ENCODE measurements around the gene BMERB1.
"Not testable (repeated sequence)": the region's sequence is repeated elsewhere in the genome, so short reads cannot be mapped to it uniquely, and the experiment has no call there.

BMERB1 gene

DNA sequence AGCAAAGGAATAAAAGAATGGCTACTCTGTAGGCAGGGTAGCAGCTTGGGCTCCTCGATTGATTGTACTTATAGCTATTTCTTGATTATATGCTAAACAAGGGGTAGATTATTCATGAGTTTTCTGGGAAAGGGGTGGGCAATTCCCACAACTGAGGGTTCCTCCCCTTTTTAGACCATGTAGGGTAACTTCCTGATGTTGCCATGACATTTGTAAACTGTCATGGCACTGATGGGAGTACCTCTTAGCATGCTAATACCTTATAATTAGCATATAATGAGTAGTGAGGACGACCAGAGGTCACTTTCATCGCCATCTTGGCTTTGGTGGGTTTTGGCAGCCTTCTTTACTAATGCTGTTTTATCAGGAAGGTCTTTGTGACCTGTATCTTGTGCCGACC lies 136.3 kb downstream of the BMERB1 start:
- not testable (repeated sequence) for DNase-seq

DNA sequence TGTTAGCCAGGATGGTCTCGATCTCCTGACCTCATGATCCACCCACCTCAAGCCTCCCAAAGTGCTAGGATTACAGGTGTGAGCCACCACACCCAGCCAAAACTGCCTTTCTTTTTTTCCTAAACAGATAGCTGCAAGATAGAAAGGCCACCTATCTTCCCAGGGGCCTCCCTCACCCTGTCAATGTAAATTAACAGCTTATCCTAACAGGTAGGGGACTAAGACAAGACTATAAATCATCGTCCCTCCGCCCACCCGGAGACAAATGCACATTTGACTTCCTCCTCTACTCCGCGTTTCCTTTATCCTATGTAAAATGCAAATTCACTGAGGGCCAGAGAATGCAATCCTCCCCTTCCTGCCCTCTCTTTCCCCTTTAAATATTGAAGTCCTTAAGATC lies 137.2 kb downstream of the BMERB1 start:
- DNase-seq, result no peak

DNA sequence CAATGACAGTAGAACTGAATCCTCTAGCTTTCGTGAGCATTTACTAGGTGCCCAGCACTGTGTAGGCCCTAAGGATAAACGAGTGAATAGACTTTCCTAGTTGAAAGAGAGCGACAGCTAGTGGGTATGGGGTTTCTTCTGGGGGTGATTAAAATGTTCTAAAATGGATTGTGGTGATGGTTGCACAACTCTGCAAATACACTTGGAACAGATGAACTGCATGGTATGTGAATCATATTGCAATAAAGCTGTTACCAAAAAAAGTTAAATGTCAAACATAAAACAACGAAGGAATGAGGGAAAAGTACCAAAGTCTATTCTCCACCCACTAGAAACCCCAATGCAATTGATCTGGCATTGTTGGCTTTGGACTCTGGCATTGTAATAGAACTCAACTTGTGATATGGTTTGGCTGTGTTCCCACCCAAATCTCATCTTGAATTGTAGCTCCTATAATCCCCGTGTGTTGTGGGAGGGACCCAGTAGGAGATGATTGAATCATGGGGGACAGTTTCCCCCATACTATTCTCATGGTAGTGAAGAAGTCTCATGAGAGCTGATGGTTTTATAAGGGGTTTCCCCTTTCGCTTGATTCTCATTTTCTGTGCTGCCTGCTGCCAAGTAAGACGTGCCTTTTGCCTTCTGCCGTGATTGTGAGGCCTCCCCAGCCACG lies 138.1 kb downstream of the BMERB1 start:
- DNase-seq, result no peak

DNA sequence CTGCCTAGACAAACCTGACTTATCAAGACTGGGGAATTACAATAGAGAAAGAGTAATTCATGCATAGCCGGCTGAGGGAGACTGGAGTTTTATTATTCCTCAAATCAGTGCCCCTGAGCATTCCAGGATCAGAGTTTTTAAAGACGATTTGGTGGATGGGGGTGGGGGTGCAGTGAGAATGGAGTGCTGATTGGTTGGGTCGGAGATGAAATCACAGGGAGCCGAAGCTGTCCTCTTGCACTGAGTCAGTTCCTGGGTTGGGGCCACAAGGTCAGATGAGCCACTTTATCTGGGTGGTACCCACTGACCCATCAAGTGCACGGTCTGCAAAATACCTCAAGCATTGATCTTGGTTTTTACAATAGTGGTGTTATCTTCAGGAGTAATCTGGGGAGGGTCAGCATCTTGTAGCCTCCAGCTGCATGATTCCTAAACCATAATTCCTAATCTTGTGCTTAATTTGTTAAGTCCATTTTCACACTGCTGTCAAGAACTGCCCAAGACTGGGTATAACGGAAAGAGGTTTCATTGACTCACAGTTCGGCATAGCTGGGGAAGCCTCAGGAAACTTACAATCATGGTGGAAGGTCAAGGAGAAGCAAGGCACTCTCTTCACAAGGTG lies 139.0 kb downstream of the BMERB1 start:
- no peak for DNase-seq

DNA sequence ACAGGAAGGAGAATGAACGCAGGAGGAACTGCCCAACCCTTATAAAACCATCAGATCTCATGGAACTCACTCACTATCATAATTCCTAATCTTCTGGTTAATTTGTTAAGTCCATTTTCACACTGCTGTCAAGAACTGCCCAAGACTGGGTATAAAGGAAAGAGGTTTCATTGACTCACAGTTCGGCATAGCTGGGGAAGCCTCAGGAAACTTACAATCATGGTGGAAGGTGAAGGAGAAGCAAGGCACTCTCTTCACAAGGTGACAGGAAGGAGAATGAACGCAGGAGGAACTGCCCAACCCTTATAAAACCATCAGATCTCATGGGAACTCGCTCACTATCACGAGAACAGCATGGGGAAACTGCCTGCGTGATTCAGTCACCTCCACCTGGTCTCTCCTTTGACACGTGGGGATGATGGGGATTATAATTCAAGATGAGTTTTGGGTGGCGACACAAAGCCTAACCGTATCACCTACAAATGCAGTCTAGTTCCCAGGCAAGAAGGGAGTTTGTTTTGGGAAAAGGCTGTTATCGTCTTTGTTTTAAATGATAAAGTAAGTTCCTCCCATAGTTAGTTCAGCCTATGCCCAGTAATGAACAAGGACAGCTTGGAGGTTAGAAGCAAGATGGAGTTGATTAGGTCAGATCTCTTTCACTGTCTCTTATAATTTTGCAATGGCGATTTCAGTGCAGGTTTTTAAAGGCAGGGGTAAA lies 139.7 kb downstream of the BMERB1 start:
- not testable (repeated sequence) for DNase-seq

DNA sequence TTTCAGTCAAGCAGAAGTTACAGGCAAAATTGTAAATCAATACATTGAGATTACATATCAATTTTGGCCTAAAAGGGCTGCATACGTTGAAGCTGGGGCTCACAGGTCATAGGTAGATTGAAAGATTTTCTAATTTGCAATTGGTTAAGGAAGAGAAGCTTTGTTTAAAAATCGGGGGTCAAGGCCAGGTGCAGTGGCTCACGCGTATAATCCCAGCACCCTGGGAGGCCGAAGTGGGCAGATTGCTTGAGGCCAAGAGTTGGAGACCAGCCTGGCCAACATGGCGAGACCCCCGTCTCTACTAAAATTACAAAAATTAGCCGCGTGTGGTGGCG lies 140.2 kb downstream of the BMERB1 start:
- DNase-seq, result no peak

DNA sequence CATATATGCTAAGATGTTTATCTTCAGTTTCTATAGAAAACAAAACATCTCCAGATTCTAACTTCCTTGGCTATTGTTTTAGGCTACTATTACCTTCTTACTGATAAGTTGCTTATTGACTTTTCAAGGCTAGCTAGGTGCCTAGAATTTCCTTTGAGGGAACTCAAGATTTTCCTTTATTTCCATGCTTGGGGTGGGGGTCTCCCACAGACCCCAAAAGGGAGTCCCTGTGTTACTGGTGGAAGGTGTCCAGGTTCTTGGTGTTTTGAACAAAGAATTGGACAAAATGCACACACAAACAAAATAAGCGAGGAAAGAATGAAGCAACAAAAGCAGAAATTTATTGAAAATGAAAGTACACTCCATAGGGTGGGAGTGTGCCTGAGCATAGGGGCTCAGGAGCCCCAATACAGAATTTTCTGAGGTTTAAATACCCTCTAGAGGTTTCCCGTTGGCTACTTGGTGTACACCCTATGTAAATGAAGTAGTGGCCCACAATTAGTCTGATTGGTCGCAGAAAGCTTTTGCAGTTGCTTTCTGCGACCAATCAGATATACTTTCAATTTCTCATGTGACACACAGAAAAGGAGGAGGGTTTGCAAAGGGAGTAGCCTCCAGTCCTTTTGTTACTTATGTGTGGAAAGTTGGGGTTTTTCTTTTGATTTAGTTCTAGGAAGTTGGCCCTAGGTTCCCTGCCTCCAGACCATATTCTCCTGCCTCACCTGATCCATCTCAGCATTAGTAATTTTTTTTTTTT lies 141.1 kb downstream of the BMERB1 start:
- no peak for DNase-seq

DNA sequence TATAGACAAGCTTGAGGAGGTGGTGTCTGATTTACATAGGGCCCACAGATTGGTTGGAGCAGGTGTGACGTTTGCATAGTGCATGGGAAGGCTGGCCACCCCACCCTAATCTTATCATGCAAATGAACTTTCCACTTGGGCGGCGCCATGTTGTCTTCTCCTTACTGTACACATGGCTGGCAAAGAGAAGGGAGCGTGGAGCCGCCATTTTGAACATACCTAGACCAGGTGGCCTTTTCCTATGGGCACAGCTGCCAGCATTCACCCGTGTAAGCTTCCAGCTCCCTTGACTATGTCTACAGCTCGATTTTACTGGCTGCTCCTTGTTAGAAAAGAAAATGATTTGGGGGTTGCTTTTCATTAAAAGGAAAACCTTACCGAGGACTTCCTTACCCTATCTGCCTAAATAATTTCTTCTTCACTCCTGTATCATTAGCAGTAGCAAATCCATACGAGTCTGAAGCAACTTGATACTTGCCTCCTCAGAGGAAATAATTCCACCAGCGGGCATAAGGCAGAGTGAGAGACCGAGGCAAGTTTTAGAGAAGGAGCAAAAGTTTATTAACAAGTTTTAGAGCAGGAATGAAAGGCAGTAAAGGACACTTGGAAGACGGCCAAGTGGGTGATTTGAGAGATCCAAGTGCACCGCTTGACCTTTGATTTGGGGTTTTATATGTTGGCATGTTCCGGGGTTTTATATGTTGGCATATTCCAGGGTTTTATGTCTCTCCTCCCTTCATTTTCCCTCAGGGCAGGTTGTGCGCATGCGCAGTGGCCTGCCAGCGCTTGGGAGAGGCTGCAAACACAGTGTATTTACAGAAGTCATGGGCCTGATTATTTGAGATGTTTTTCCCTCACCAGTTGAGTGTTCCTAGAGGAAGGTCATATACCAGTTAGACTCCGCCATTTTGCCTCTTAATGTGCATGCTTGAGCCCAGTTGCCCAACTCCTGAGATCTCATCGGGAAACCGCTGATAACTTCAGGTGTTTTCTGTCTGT lies 142.9 kb downstream of the BMERB1 start:
- no peak for DNase-seq

DNA sequence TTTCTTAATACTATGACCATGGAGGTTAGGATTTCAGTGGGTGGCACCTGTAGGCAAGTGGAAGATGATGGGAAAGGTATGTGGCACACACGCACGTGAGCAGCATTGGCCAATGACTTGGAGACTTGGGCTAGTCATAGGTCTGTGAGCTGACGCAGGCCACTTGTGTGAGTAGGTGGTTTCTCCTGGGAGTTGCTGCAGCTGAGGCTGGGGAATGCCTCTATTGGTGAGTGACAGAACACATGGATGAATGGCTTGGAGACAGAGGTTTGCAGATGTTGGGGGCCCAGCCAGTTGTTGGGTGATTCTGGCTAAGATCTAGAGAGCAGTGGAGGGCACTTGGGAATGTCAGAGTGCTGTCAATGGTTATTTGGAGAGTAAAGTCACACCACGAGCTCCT lies 144.4 kb downstream of the BMERB1 start:
- DNase-seq, result no peak

DNA sequence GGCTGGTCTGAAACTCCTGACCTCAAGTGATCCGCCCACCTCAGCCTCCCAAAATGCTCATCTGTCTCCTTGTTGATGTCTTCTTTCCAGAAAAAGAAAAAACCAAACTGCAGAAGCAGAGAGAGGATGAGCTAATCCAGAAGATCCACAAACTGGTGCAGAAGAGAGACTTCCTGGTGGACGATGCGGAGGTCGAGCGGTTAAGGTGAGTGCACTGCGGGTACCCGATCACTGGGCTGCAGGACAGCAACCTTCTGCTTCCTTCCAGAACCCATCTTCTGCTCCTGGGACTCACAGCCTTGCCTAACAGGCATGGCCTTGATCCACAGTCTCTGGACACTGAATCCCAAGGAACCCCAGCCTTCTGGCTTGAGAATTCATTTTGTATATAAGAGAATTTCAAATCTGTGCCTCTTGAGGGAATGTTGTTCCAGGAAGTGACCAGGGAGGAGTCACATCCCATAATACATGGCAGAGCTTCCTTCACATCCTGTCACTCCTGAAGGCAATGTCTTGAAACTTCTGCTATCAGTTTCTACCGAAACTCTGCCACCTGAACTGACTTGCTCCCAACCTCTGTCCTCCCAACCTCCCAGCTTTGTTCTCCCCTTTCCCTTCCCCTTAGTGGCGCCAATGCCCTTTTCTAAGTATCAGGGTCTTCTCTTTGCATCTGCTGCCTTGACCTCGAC lies 146.9 kb downstream of the BMERB1 start:
- no peak for DNase-seq

DNA sequence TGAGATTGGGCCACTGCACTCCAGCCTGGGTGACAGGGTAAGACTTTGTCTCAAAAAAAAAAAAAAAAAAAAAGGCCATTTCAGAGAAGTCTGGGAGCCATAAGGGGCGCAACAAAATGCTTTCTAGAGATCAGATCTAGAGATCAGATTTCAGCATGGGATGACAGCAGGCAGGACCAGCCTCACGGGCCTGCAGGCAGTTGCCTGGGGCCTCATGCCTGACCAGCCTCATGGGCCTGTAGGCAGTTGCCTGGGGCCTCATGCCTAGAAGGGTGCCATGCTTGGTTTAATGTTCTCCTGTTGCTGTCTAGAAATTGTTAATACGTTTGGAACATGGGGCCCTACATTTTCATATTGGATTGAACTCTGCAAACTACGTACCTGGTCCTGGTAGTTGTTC lies 149.1 kb downstream of the BMERB1 start:
- no peak for DNase-seq

DNA sequence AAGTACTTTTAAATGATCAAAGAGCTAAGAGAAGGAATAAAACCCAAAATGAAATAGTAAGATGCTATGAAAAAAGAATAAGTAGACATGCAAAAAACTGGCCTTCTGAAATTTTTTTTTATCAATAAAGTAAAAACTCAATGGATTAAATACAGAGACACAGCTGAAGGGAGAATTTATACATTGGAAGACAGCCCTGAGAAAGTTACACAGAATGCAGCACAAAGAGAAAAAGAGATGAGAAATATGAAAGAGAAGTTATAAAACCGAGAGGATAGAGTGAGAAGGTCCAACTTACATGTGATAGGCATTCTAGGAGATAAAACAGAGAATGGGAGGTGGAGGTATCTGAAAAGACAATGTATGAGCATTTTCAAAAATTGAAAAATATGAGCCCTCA lies 151.6 kb downstream of the BMERB1 start:
- DNase-seq, result no peak

DNA sequence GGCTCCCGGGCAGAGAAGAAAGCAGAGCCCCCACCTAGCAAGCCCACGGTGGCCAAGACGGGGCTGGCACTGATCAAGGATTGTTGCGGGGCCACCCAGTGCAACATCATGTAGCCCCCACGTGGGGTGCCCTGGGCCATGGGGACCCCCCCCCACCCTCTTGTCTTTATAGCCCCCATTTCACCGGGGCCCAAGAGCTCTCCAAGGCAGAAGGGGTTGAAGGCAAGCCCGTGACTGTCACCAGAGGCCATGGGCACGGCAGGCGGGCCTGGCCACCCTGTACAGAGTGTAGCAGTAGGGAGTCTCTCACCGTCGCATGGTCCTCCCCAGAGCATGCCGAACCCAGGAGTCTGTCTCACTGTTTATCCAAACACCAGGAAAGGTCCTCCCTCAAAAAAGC lies 152.3 kb downstream of the BMERB1 start:
- DNase-seq, result no peak

DNA sequence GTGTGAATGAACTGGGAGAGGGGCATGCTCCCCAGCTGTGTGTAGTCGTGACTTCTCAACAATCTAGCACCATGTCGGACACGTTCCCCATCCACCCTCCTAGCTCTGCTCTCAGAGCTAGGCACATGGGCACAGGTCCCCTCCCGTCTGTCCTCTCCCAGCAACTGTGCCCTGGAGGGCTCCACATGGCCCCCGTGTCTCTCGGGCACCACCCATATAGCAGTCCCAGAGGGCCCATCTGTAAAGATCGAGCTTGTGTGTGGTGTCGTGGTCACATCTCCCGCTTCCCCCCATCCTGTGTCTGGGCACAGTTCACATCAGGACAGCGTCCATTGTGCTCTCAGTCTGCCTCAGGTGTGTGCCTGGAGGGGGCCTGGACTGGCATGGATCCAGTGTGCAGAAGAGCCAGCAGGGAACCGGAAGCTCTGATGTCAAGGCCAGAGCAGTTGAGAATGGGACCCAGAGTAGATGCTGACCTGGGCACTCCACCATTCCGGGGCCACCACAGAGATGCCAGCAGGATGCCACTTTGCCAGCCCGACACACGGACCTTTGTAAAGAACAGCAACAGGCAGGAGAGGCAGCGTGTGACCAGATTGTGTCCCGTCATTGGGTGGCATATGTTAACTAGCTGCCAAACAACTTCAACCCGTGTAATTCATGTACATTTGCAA lies 152.9 kb downstream of the BMERB1 start:
- DNase-seq, result no peak

DNA sequence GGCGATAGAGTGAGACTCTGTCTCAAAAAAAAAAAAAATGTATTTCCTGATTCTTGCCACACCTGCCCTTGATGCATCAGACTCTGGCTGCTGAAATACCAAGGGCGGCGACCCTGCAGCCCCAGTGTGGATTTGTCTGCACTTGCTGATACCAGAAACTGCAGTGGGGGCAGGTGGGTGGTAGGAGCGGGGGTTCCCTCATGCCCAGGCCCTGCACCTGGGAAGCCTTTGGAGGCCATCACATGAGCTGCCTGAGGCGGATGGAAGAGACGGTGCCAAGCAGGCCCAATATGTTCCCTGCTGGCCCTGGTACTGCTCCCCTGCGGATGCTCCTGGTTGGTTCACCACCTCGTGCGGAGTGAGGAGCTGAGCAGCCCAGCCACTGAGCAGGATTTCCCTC lies 157.9 kb downstream of the BMERB1 start:
- DNase-seq, result no peak

DNA sequence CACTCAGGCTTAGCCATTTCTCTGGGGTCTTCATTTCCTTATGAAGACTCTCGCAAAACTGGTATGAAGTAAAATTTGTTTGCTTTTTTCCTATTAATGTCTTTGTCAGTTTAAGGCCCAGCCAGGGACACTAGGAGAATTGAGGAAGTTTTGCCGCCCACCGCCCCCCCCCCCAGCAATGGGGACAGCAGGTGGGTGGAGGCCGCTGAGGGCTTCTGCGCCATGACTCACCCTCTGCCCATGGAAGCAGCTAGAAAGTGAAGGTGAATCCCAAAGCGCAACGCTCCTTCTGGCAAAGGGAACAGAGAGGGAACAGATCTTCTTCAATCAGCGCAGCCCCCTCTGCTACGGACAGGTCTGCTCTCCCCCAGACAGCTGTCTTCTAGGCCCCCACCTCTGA lies 158.8 kb downstream of the BMERB1 start:
- DNase-seq, result no peak

DNA sequence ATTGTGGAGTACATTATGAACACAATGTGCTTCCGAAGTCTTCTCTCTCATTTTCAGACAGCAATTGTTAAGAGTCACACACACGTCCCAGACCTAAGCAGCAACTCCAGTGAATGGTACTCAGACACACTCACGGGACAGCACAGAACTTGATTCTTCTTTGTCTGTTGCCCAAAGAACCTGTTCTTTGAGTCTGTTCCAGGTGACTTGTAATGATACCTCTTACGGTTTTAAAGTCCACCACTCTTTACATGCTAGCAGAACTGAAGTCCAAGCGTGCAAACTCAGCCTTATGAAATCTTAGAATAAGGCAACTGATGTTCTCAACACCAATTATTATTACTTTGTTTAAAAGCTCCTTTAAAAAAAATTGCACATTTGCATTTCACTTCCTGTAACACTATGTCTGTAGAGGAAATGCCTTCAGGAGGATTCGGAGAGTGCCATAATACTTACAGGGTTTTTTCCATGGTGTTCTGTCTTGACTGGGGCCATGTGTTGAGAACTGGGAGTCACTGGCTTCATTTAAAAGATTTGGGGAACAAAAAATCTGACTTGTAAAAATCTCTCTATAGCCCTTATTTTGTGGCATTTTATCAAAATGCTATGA lies 160.4 kb downstream of the BMERB1 start:
- DNase-seq, result no peak

DNA sequence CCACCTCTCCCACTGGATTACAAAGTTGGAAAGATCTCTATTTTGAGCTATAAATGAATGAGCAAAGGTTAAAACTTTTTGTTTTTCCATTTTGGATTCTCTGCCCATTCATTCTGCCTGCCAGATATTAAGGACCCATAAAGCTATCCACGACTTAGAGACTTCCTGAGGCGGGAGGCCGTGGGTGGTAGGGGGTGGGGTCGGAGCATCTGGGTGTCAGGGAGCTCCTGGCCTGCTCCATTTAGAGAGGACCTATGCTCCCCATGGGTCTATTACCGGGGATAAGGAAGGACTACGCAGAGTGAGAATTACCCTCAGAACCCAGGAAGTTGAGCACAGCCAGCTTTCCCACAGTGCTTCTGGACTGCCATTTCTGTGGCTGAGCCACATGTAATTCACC lies 162.7 kb downstream of the BMERB1 start:
- no peak for DNase-seq

DNA sequence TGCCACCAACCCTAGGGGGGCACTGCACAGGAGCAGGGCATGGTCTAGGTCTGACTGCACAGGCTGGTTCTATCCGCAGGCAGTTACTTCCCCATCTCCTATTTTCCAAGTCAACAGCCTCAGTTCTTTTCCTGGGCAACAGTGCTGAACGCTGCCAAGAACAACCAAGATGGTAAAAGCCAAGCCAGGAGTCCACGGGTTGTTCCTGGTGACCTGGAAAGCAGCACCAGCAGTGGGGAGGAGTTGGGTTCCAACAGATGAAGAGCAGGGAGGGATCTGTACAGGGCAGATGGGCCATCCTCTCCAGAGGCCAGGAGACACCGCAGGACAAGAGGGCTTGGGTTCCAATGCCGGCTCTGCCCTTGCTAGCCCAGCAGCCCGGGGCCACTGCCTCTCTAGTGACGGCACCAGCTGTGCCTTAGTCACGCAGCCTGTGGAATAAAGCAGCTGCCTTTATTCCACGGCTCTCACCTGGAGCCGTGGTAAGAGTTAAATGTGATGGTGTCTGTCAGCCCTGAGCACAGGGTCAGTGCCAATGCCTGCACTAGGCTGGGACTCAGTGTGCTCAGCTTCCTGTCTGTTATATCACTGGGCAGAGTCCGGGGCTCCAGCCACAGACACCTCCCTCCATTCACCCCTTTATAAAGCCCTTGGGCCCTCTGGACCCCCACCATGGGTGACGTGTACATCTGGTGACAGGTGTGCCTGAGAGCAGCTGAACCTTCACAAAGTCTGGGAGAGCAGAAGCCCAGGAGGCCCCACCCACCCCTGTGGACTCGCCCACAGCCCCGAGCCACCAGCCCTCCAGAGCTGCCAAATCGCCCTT lies 163.6 kb downstream of the BMERB1 start:
- DNase-seq, result no peak

DNA sequence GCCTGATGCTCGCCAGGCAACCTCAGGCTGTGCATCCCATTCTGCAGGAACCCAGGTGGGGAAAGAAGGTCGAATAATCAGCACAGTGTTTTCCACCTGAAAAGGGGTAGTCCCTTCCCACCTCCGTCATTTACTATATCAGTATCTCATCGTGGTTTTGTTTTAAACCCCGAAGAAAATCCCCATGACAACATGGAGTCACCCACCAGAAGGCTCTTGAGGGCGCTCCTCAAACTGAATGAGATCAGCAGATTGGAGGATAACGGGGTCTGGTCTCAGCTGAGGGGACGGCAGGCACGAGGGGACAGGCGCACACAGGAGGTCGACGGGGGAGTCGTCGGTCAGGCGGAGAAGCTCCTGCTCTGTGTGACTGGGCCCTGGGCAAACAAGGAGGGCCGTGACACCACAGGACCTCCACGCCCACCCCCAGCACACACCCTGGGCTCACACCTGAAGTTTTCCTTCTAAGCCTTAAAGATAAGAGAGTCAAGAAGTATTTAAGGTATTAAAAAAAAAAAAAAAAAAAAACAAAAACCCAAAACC lies 164.3 kb downstream of the BMERB1 start:
- DNase-seq, result no peak
